PFSK-1 (cell line): Measurements from ENCODE around the gene PCSK4.

Experiments
- FOXP2 ChIP-seq: optimal IDR thresholded peaks from 2 replicates; pipeline ENCODE3; 2011; ENCODE audit warnings: borderline replicate concordance, control low read depth, inconsistent platforms; ENCODE audit not compliant: insufficient read depth; ENCODE audit errors: extremely low read length, extremely low read depth
- POLR2AphosphoS5 ChIP-seq: IDR thresholded peaks from 2 replicates; pipeline ENCODE4 v1.6.1; 2012; ENCODE audit warnings: low read depth, mild to moderate bottlenecking, control low read depth, low read length, moderate library complexity
- REST ChIP-seq, 2 experiments: IDR thresholded peaks; 2 replicates each; pipeline versions ENCODE4 v1.6.1 to v1.8.0; 2011 to 2012; ENCODE audit warnings: low read depth in 2 of 2, low read length in 2 of 2, control low read depth in 1 of 2, inconsistent platforms in 1 of 2, mild to moderate bottlenecking in 1 of 2, moderate library complexity in 1 of 2; ENCODE audit not compliant: insufficient read depth in 1 of 2
- SIN3A ChIP-seq: IDR thresholded peaks from 2 replicates; pipeline ENCODE4 v1.6.1; 2012; ENCODE audit warnings: mild to moderate bottlenecking, low read length, moderate library complexity, borderline replicate concordance; ENCODE audit not compliant: insufficient read depth
- TAF1 ChIP-seq: IDR thresholded peaks from 2 replicates; pipeline ENCODE4 v1.6.1; 2012; ENCODE audit warnings: low read length, control low read depth, borderline replicate concordance; ENCODE audit not compliant: insufficient read depth

The PCSK4 gene

GRCh38 chr19:1491114-1491848, 1.1 kb upstream of the PCSK4 start, which contains the start of gene REEP6:
Gene REEP6 (plus strand): TSS chr19:1491181. CDS start chr19:1491270, 89 bp downstream.
- TF ChIP-seq SIN3A: no peak
- TF ChIP-seq TAF1: 0 out of 2 replicates have a peak, but pooled peaks have one; percentile 51
- peak; percentile 49; the same call in 1 of the 2 replicates for TF ChIP-seq POLR2AphosphoS5
- no peak for TF ChIP-seq REST (IDR thresholded peaks at IDR 0.05; ENCODE audit: insufficient read depth in 1 of 2, low read depth in 2 of 2, low read length in 2 of 2)

- TF ChIP-seq FOXP2 (no peak), POLR2AphosphoS5 (no peak), SIN3A (no peak), REST (IDR thresholded peaks at IDR 0.05; ENCODE audit: insufficient read depth in 1 of 2, low read depth in 2 of 2, low read length in 2 of 2) (no peak), TAF1 (no peak)
These were observed 463 bp downstream of the PCSK4 start for GRCh38 chr19:1489463-1490310.

GRCh38 chr19:1488282-1488601, 1.9 kb downstream of the PCSK4 start:
- no peak for TF ChIP-seq POLR2AphosphoS5

GRCh38 chr19:1487576-1488281, 2.4 kb downstream of the PCSK4 start:
- TF ChIP-seq FOXP2 (no peak), REST (IDR thresholded peaks at IDR 0.05; ENCODE audit: insufficient read depth in 1 of 2, low read depth in 2 of 2, low read length in 2 of 2) (no peak), TAF1 (no peak), SIN3A (no peak)

- TF ChIP-seq TAF1 (no peak), SIN3A (no peak), FOXP2 (no peak), REST (IDR thresholded peaks at IDR 0.05; ENCODE audit: insufficient read depth in 1 of 2, low read depth in 2 of 2, low read length in 2 of 2) (no peak), POLR2AphosphoS5 (no peak)
These were observed 3.2 kb downstream of the PCSK4 start for GRCh38 chr19:1486720-1487575.
